ENCODE data around the gene SH3PXD2A. TPM values are rescaled to one million over a fixed set of nuclear protein-coding genes. Genes with fewer than 3 reads are reported as not detected.

SH3PXD2A gene
- total and polyA plus RNA-seq, 7 donors: 19.0 to 58.2 (median 24.5) TPM

- no peaks in the 10 kb centered on the region for H3K36me3 ChIP-seq
- H3K4me3 ChIP-seq: no peak overlapping the region
- H3K27me3 ChIP-seq: no peaks in the 10 kb centered on the region
- peak; percentile 47 for DNase-seq
- 75 to 82% methylated on average over 4 of the region's 4 CpGs for WGBS, 2 donors
- peaks cover 0 to 46% (median 39%) of the 10 kb centered on the region in 4 donors for H3K4me1 ChIP-seq
- no peak overlapping the region for H3K27ac ChIP-seq
- H3K9me3 ChIP-seq: no peaks in the 10 kb centered on the region
- intact Hi-C loops (cut with DNase I): no loop called here
- TF ChIP-seq EP300 (IDR thresholded peaks at IDR 0.05) (no peak), POLR2A (IDR thresholded peaks at IDR 0.05) (no peak), POLR2AphosphoS5 (IDR thresholded peaks at IDR 0.05) (no peak), CTCF (IDR thresholded peaks at IDR 0.05) (no peak)
Measured at GRCh38 chr10:103838070-103838395, 17.3 kb downstream of the SH3PXD2A start.

- Histone ChIP-seq H3K27me3 (no peaks in the 10 kb centered on the region), H3K4me1 (peaks cover 0 to 46% (median 38%) of the 10 kb centered on the region in 4 donors), H3K36me3 (no peaks in the 10 kb centered on the region), H3K27ac (no peak overlapping the region), H3K4me3 (no peak overlapping the region), H3K9me3 (no peaks in the 10 kb centered on the region)
- no peak for TF ChIP-seq POLR2AphosphoS5 (IDR thresholded peaks at IDR 0.05)
- no peak for TF ChIP-seq CTCF (IDR thresholded peaks at IDR 0.05)
- peak; percentile 47 for DNase-seq
- intact Hi-C loops (cut with DNase I): no loop called here
- 62 to 71% methylated on average over 10 of the region's 10 CpGs for WGBS, 2 donors
Measured at GRCh38 chr10:103837370-103838069, 17.9 kb downstream of the SH3PXD2A start.

- WGBS, 2 donors: 19 to 63% methylated on average over 9 of the region's 9 CpGs
- Histone ChIP-seq H3K9me3 (no peaks in the 10 kb centered on the region), H3K4me1 (peaks cover 0 to 46% (median 38%) of the 10 kb centered on the region in 4 donors), H3K4me3 (no peak overlapping the region), H3K27me3 (no peaks in the 10 kb centered on the region), H3K27ac (no peak overlapping the region), H3K36me3 (no peaks in the 10 kb centered on the region)
- intact Hi-C loops (cut with DNase I): no loop called here
- TF ChIP-seq CTCF (IDR thresholded peaks at IDR 0.05) (no peak), POLR2AphosphoS5 (IDR thresholded peaks at IDR 0.05) (no peak), POLR2A (IDR thresholded peaks at IDR 0.05) (no peak), EP300 (IDR thresholded peaks at IDR 0.05) (no peak)
- peak; percentile 17 for DNase-seq
Measured at GRCh38 chr10:103836861-103837260, 18.5 kb downstream of the SH3PXD2A start.

- intact Hi-C loops (cut with DNase I): no loop called here
- H3K36me3 ChIP-seq: no peaks in the 10 kb centered on the region
- H3K9me3 ChIP-seq: no peaks in the 10 kb centered on the region
- peaks cover 0 to 46% (median 38%) of the 10 kb centered on the region in 4 donors for H3K4me1 ChIP-seq
- H3K4me3 ChIP-seq: no peak overlapping the region
- TF ChIP-seq CTCF (IDR thresholded peaks at IDR 0.05) (no peak), POLR2AphosphoS5 (IDR thresholded peaks at IDR 0.05) (no peak), POLR2A (IDR thresholded peaks at IDR 0.05) (no peak), EP300 (IDR thresholded peaks at IDR 0.05) (no peak)
- H3K27ac ChIP-seq: peak overlapping the region in 1 of 4 donors; percentile 40
- peak; percentile 11 for DNase-seq
- 18 to 69% methylated on average over 1 of the region's 1 CpG for WGBS, 2 donors
- no peaks in the 10 kb centered on the region for H3K27me3 ChIP-seq
Measured at GRCh38 chr10:103836273-103836672, 19.1 kb downstream of the SH3PXD2A start.

Measured in sigmoid colon (tissue), 7 donors.